HG03103 (cell line): ENCODE measurements around the gene PRPF19.

Experiments
- ATAC-seq: cut with Tn5 transposase; IDR thresholded peaks from one replicate; pipeline ENCODE4 v1.9.1; 2021; ENCODE audit warnings: low read depth; ENCODE audit not compliant: unreplicated experiment

PRPF19 gene

DNA sequence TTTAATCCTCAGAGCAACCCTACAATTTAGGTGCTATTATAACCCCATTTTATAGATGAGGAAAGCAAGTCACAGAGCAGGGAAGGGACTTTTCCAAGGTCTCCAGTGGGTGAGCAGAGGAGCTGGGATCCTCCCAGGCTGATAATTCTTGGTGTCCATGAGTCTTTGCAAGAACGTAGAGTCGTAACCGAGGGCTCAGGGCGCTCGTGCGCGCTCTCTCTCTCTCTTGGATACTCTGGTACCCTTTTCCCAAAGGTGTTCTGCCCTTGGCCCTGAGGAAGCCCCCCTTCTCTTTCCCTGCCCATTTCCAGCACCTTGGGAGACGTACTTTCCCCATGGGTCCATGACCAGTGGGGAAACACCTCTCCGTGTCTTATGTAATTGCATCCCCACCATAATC is 44.2 kb downstream of the PRPF19 start:
- ATAC-seq = no peak

DNA sequence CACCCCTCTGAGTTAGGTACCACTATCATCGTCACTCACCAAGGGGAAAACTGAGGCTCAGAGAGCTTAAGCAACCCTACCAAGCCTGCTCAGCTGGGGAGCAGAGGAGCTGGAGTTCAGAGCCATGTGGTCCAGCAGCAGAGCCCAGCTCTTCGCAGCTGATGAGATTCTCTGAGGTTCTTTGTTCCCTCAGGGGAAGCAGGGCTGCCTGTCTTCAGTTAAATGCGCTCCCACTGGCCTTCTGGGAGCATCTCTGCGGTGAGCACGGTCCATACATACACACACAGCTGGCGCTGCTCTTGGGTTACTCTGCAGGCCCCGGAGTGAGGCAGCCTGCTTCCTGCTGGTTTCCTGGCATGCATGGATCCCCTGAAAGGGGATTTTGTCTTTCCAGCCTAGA is 45.4 kb downstream of the PRPF19 start:
- no peak for ATAC-seq

DNA sequence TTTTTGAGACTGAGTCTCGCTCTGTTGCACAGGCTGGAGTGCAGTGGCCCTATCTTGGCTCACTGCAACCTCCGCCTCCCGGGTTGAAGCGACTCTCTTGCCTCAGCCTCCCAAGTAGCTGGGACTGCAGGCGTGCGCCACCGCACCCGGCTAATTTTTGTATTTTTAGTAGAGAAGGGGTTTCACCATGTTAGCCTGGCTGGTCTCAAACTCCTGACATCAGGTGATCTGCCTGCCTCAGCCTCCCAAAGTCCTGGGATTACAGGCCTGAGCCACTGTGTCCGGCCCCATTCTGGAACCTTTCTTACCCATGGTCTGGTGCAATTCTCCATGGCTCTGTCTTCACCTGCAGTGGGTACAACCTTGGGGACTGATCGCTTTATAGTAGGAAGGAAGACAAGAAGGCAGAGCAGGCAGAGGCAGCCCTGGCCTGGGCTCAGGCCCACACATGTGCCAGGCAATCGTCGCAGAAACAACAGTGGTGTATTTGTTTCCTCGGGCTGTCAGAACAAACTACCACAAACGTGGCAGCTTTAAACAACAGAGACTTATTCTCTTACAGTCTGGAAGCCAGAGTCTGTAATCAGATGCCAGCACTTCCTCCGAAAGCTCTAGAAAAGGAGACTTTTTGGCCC is 46.7 kb downstream of the PRPF19 start:
- ATAC-seq = no peak

DNA sequence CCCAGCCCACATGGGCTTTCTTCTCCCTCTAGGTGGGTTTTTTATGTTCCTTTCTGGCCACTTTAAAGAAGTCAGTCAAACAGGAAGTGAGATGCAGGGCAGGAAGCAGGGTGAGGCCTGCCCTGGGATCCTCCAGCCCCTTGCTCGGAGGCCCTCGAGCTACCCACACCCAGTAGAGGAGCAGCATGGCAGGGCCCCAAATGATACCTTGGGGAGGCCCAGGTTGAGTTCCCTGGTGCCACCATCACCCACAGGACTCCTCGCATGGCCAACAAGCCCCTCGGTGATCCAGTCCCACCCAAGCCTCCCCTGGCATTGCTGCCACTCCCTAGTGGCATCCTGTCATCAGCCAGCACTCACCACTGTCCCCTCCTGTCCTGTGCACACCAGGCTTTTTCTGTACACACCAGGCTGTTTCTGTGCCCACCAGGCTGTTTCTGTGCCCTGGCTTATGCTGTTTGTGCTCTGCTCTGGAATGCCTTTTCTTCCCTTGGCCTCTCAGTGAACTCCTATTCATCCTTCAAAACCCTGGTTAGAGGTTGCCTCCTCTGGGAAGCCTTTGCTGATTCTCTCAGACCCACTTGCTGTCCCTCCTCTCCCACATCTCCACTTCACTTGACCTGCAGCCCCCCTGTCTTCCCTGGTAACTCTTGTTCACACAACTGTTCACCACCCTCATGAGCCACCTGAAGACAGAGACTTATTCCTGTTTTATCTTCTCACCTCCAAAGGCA is 47.5 kb downstream of the PRPF19 start:
- no peak for ATAC-seq

DNA sequence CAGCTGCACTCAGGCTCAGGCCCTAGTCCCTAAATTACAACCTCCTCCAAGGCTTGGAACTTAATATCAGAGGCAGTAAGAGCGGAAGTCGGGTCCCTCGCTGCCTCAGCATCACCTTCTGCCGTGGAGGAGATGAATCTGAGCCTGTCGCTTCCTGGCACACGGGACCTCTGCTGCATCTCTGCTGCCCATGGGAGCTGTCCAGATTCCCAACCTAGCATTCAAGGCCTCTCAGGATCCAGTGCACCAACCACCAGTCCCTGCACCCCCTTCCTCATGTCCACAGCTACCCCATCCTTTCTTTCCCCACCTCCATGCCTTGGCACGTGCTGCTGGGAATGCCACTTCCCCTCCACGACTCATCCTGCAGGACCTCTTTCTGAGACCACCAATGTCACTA is 48.1 kb downstream of the PRPF19 start:
- ATAC-seq = no peak

DNA sequence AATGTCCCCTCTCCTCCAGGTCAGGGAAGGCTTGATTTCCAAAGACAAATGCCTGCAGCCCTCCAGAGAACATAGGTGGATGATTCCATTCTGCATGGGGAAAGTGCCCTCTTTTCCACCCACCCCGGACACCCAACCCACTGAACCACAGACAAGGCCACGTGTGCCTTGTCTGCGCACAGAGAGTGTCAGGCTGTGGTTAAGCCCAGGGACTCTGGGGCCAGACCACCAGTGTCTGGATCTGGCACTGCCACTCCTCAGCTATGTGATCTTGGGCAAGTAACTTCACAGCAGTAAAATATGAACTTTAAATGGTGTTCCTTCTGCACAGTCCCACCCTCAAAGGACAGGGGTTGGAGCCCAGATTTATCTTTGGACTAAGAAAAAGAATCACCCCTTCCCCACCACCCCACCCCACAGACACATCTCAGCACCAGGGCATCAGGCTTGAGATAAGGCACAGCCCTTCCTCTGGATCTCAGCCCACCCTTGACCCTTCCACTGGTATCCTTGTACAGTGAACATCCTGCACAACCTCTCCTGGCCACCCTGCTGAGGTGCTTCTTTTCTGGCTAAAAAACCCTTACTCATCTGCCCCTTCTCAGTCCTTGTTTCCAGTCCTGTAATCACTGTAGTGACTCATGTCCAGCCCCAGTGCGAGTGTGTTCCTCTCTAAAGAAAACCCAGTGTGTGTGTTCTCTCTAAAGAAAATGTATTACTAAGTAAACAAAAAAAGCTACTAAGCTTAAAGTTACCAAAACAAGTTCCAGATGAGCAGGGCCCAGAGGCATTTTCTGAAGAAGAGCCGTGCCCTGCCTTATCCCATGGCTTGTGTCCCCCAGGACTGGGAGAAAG is 48.8 kb downstream of the PRPF19 start:
- no peak for ATAC-seq

DNA sequence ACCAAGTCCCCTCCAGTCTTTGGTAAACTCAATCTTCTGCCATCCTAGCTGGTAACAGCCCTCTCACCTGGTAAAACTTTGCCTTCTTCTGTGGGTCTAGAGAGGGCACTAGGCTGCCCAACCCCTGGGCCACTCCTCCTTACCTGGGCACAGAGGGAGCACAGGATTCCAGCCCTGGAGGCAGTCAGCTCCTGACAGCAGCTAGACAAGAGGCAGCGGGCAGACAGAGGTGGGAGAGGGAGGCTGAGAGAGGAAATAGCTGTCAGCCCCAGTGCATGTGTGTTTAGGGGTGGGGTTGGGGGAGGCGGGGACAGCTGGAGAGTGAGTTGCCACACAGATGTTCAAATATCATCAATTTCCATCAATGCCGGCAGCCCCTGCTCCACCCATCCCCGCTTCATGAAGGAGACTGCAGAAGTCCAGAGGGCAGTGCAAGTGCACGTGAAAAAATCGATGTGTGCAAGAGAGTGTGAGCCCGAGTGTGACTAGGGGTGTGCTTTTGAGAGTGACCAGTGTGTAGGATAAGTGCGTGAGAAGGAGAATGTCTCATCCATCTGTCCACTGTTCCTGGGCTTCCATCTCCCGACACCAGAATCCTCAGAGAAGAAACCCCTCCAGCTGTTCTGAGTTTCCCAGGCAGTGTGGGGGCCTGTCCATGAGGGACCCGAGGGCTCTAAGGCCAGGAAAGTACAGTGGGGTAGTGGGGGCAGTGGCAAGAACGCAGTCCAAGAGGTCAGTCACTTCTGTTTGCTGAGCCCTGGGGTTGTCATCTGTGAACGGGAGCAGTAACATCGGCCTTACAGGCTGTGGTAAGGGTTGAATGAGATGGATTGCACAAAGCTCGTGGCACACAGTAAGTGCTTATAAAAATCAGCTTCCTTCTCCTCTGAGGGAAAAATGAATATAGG is 50.4 kb downstream of the PRPF19 start, which contains the start of gene PTGDR2:
PTGDR2 (minus strand) TSS at position 225 of the 908 bp plus-strand sequence. CDS start 2,228 bp downstream, outside the sequence.
- ATAC-seq = no peak

DNA sequence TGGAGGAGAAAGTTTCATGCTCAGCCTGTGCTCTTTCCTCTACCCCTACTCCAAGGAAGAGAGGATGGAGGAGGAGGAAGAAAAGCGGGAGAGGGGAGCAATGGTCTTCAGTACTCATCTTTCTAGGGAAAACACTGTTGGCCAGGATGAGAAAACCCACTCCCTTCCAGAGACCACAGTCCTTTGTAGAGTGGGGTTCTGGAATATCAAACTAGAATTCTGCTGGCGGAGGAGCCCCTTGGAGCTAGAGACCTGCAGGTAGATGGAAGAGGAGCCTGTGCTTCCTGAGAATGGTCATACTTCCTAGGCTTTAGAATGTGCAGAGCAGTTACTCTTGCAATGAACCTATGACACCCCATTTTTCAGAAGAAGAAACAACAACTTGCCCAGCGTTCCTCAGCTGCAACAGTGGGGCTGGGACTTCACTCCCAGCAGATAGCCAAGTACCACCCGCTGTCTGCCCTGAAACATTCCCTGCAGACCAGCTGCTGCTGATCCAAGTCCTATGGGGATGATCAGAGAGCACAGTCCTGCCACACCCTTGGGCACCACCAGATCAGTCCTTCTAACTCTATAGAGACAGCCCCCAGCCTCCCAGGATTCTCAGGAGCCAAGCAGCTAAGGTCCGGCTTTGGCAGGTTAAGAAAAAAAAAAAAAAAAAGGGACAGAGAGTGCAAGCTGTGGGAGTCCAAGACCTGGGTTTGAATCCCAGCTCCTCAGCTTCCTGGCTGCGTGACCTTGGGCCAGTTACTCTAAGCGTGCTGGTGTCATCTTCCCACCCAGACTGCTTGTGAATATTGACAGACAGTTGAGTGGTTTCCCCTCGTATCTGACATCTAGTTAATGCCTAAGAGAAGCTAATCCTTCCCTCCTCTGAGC is 51.3 kb downstream of the PRPF19 start:
- ATAC-seq = no peak

DNA sequence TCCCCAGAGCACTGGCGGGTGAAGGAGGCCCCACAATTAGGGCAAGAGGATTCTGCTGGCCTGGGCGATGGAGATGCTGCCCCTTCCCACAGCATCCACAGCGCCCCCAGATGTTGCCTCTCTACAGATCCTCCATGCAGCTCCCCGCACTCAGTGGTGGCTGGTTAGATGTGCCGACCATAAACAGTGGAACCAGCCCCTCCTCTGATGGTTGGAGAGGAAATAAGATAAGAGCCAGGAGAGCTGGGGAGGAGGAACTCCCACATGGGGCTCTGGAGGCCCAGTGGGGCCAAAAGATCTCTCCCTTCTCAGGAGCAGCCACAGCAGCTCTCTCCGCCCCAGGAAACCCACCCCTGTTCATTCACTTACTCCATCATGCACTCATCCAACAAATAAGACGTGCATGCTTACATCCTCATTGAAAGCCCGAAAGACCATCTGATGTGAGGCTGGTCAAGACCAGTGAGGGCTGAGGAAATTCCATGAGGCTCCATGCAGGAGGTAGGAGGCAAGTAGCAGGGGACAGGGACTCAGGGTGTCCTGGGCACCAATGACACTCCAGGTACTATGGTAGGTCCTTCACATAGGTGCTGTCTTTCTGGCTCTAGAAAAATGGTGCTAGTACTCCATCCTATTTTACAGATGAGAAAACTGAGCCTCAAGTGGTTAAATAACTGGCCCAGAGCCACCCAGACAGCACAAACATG is 52.1 kb downstream of the PRPF19 start:
- ATAC-seq = no peak

DNA sequence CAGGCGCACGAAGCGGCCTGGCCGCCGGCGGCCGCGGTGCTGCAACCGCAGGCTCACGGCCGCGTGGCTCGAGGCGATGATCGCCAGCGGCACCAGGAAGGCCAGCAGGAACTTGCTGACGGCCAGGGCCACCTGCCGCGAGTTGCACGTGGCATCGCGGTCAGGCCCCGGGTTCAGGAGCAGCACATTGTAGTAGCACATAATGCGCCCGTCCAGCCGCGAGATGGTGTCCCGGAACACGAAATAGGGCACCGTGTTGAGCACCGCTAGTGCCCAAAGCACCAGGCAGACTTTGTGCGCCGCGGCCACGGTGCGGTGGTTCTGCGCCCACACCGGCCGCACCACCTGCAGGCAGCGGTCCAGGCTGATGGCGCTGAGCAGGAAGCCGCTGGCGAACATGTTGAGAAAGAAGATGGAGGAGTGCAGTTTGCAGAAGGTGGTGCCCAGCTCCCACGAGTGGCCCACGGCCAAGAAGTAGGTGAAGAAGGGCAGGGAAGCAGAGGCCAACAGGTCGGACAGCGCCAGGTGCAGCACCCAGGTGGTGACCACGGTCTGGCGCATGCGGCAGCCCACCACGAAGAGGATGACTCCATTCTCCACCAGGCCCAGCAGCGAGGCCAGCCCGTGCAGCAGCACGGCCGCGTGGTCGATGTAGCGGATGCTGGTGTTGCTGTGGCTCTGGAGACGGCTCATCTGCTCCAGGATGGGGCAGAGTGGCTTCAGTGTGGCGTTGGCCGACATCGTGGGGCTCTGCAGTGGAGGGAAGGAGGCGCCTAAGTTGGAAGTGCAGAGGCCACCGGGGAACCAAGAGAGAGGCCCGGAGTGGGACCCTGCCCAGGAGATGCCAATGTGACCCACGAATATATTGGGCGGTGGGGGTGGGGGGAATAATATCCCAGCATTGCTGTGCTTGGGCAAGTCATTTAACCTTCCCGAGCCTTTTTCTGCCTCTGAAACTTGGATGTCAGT is 53.1 kb downstream of the PRPF19 start:
- ATAC-seq = no peak

DNA sequence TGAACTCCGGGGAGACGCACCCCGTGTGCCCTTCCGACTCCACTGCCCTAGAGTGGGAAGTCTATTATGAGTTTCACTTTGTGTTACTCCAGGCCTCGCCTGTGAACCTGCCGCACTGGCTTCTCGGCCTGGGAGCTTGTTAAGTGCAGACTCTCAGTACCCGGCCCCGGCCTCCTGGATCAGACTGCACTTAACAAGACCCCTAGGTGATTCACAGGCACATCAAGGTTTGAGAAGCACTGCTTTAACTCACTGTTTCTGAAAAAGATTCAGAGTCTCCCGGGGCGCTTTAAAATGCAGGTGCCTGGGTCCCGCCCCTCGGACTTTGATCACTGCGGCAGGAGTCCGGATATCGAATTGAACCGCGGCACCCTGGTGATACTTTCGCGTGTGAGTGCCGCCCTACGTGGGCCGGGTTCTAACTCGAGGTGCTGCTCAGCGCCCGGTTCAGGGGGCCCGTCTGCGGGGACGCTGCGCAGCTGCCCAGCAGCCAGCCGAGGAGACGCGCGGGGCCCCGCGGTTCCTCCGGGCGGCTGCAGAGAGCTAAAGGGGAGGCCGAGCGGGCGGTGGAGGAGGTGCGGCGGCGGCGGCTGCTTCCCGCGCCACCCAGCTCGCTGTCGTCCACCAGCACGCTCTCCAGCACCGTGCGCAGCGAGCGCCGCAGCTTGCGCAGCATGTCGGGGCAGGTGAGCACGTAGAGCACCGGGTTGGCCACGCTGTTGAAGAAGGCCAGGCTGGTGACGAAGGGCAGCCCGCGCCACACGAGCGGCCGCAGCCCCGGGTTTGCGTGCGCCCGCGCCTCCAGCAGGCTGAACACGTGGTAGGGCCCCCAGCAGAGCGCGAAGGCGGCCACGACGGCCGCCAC is 54.0 kb downstream of the PRPF19 start:
- no peak for ATAC-seq

DNA sequence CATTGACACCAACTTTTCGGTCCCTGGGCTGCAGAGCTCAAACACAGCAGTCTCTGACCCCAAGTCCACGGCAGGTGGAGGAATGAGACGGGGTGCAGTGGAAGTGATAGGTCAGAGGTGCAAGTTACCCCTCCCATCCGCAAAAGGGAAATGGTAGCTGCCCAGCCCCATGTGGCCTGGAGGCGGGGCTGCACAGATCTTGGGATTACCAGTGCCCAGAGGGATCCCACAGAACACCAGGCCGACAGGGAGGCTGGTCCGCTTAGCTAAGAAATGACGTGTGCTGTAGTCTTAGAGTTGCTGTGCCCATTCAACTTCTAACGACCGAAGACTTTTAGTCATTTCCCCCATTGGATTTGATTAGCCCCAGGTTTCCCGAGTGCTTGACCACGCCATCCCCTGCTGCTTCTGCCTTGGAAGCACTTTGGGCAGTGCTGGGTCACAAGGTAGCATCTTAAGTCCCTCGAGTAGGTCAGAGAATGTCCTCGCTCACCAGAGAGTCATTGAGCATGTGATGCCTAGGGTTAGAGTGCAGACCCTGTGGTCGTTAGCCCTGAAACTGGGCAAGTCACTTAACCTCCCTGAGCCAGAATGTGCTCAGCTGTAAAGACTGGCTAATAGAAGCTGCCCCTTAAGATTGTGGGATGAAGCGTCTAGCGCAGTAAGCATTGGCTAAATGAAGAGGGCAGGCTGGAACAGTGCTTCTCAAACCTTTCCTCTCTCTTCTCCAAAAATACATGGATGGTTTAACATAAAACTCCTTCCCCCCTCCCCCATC is 54.9 kb downstream of the PRPF19 start:
- ATAC-seq = no peak

DNA sequence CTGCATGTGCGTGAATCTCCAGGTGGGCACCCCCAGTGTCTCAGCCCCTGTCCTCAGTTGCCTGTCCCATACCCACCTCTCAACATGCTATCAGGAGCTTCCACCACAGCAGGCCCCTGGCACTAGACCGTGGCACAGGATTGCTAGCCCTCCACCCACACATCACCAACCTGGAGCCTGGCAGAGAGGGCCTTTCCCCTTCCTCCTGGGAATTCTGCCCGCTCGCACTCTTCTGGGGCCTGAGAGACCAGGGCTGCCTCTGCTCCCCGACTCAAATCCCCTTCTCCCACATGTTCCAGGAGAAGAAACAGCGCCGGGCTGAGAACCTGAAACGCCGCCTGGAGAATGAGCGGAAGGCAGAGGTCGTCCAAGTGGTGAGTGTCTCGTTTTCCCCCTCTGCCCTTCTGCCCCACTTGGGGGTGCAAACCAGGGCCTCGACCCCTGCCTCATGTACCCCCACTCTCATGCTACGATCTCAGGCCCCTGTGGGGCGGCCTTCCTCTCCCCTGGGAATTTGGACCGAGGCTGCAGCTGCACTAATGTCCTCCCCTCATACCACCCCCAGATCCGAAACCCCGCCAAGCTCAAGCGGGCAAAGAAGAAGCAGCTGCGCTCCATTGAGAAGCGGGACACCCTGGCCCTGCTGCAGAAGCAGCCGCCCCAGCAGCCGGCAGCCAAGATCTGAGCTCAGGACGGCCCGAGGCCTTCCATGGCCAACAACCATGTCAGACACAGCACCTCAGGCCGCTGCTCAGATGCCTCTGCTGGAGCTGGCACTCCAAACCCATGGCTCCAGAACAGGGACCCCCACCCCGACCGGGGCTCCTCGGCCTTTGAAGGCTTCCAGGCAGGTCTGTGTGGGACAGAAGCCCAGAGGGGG is 56.5 kb downstream of the PRPF19 start:
- ATAC-seq = no peak

DNA sequence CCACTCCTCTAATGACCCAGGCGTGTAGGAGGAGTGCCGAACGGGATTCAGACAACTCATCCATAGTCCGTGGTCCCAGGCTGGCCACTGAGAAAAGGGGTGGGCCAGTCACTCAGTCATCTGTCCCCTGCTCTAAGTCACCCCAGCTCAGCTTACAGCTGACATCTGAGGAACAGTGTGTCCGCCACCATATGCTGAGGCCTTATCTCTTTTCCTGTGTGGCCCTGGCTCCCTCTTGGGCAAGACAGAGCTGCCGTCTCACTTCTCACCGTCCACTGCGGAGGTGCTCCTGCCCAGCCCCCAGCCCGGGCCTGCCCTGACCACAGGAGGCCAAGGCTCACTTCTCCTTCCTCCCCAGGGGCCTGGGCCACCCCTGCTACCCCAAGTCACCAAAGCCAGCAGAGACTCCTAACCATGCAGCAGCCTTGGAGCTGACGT is 57.7 kb downstream of the PRPF19 start:
- ATAC-seq = no peak

DNA sequence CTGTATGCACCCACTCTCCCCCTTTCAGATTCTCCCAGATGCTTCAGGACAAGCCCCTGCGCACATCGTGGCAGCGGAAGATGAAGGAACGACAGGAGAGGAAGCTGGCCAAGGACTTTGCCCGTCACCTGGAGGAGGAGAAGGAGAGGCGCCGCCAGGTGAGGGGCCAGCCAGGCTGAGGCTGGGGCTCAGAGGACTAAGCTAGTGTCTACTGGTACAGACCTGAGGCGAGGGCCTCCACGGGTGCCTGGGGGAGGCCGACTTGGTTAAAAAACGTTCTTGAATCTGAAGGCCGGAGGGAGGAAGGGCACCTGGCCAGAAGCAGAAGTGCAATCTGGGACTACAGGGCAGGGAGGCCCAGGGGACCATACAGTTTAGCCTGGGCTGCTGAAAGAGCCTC is 58.5 kb downstream of the PRPF19 start:
- ATAC-seq = no peak
